Measurements from ENCODE around the gene BRPF3. TPM values are rescaled to one million over a fixed set of nuclear protein-coding genes. Genes with fewer than 3 reads are reported as not detected.

The BRPF3 gene
- total RNA-seq, 1 donor from 2014 or later = 36.6 TPM

Other genes with a start within 250 kb of the BRPF3 start
- gene SLC26A8, start 172.1 kb upstream of the BRPF3 start, total RNA-seq = 1.5 TPM
- 67.6 TPM for gene MAPK14, start 168.9 kb upstream of the BRPF3 start, total RNA-seq
- 12.8 TPM for gene MAPK13, start 66.2 kb upstream of the BRPF3 start, total RNA-seq
- gene PNPLA1, start 73.3 kb downstream of the BRPF3 start, total RNA-seq = 0.22 TPM
- gene BNIP5, start 140.1 kb downstream of the BRPF3 start, total RNA-seq = not detected
- gene ETV7, start 190.9 kb downstream of the BRPF3 start, total RNA-seq = 6.7 TPM
- gene PXT1, start 246.1 kb downstream of the BRPF3 start, total RNA-seq = 0.18 TPM
- gene KCTD20, start 246.3 kb downstream of the BRPF3 start, total RNA-seq = 56.6 TPM

All from sciatic nerve (tissue), 1 donor.